ENCODE results near the gene RFT1. TPM values are rescaled to one million over a fixed set of nuclear protein-coding genes. Genes with fewer than 3 reads are reported as not detected.
"Not testable (repeated sequence)": the region's sequence is repeated elsewhere in the genome, so short reads cannot be mapped to it uniquely, and the experiment has no call there.

RFT1 gene
- total RNA-seq, 1 experiment from 2014 or later = 18.0 TPM

GRCh38 chr3:53159156-53160060, 29.2 kb upstream of the RFT1 start:
- Histone ChIP-seq H3K27me3 (replicated peaks) (no peaks in the 10 kb centered on the region), H3K27ac (no peak overlapping the region), H3K4me3 (no peak overlapping the region), H3K9me3 (replicated peaks) (no peaks in the 10 kb centered on the region), H3K4me1 (replicated peaks) (peaks cover 11% of the 10 kb centered on the region), H3K36me3 (peaks cover 4% of the 10 kb centered on the region)
- DNase-seq (ENCODE audit: low read depth in 1 of 2, low spot score in 2 of 2) = no peak

- no peaks in the 10 kb centered on the region for H3K27me3 ChIP-seq (replicated peaks)
- H3K4me3 ChIP-seq = no peak overlapping the region
- H3K36me3 ChIP-seq = peaks cover 4% of the 10 kb centered on the region
- DNase-seq (ENCODE audit: low read depth in 1 of 2, low spot score in 2 of 2) = no peak
- no peaks in the 10 kb centered on the region for H3K9me3 ChIP-seq (replicated peaks)
- H3K27ac ChIP-seq = no peak overlapping the region
- peaks cover 11% of the 10 kb centered on the region for H3K4me1 ChIP-seq (replicated peaks)
Observed at GRCh38 chr3:53158765-53159155, 28.5 kb upstream of the RFT1 start.

- Histone ChIP-seq H3K36me3 (peaks cover 4% of the 10 kb centered on the region), H3K27ac (no peak overlapping the region), H3K27me3 (replicated peaks) (no peaks in the 10 kb centered on the region), H3K4me1 (replicated peaks) (peaks cover 11% of the 10 kb centered on the region), H3K4me3 (no peak overlapping the region), H3K9me3 (replicated peaks) (no peaks in the 10 kb centered on the region)
- DNase-seq (ENCODE audit: low read depth in 1 of 2, low spot score in 2 of 2) = no peak
Observed at GRCh38 chr3:53157974-53158580, 27.8 kb upstream of the RFT1 start.

GRCh38 chr3:53156368-53156834, 26.2 kb upstream of the RFT1 start:
- Histone ChIP-seq H3K27me3 (replicated peaks) (no peaks in the 10 kb centered on the region), H3K4me3 (no peak overlapping the region), H3K27ac (no peak overlapping the region), H3K4me1 (replicated peaks) (peaks cover 6% of the 10 kb centered on the region), H3K9me3 (replicated peaks) (no peaks in the 10 kb centered on the region), H3K36me3 (peaks cover 3% of the 10 kb centered on the region)
- no peak for DNase-seq (ENCODE audit: low read depth in 1 of 2, low spot score in 2 of 2)

- H3K4me3 ChIP-seq = no peak overlapping the region
- no peaks in the 10 kb centered on the region for H3K36me3 ChIP-seq
- peaks cover 6% of the 10 kb centered on the region for H3K4me1 ChIP-seq (replicated peaks)
- H3K9me3 ChIP-seq (replicated peaks) = no peaks in the 10 kb centered on the region
- no peak for DNase-seq (ENCODE audit: low read depth in 1 of 2, low spot score in 2 of 2)
- no peak overlapping the region for H3K27ac ChIP-seq
- no peaks in the 10 kb centered on the region for H3K27me3 ChIP-seq (replicated peaks)
Observed at GRCh38 chr3:53155760-53156159, 25.5 kb upstream of the RFT1 start.

- Histone ChIP-seq H3K4me1 (replicated peaks) (peaks cover under 1% of the 10 kb centered on the region), H3K9me3 (replicated peaks) (no peaks in the 10 kb centered on the region), H3K27ac (no peak overlapping the region), H3K36me3 (no peaks in the 10 kb centered on the region), H3K4me3 (no peak overlapping the region), H3K27me3 (replicated peaks) (no peaks in the 10 kb centered on the region)
- DNase-seq (ENCODE audit: low read depth in 1 of 2, low spot score in 2 of 2) = no peak
Observed at GRCh38 chr3:53154881-53155285, 24.6 kb upstream of the RFT1 start.

- Histone ChIP-seq H3K27me3 (replicated peaks) (no peaks in the 10 kb centered on the region), H3K9me3 (replicated peaks) (no peaks in the 10 kb centered on the region)
- DNase-seq (ENCODE audit: low read depth in 1 of 2, low spot score in 2 of 2) = no peak
Observed at GRCh38 chr3:53153980-53154379, 23.7 kb upstream of the RFT1 start.

GRCh38 chr3:53153264-53153823, 23.1 kb upstream of the RFT1 start:
- no peak overlapping the region for H3K4me3 ChIP-seq
- H3K4me1 ChIP-seq (replicated peaks) = no peaks in the 10 kb centered on the region
- H3K36me3 ChIP-seq = no peaks in the 10 kb centered on the region
- H3K27me3 ChIP-seq (replicated peaks) = no peaks in the 10 kb centered on the region
- no peaks in the 10 kb centered on the region for H3K9me3 ChIP-seq (replicated peaks)
- no peak overlapping the region for H3K27ac ChIP-seq
- DNase-seq (ENCODE audit: low read depth in 1 of 2, low spot score in 2 of 2) = no peak

More at GRCh38 chr3:53153980-53154379, 23.7 kb upstream of the RFT1 start:
- H3K4me1 ChIP-seq (replicated peaks) = no peaks in the 10 kb centered on the region
- no peaks in the 10 kb centered on the region for H3K36me3 ChIP-seq
- no peak overlapping the region for H3K27ac ChIP-seq
- no peak overlapping the region for H3K4me3 ChIP-seq

- Histone ChIP-seq H3K36me3 (no peaks in the 10 kb centered on the region), H3K9me3 (replicated peaks) (no peaks in the 10 kb centered on the region), H3K4me3 (no peak overlapping the region), H3K27ac (no peak overlapping the region), H3K27me3 (replicated peaks) (no peaks in the 10 kb centered on the region), H3K4me1 (replicated peaks) (no peaks in the 10 kb centered on the region)
- no peak for DNase-seq (ENCODE audit: low read depth in 1 of 2, low spot score in 2 of 2)
Observed at GRCh38 chr3:53151870-53152660, 21.8 kb upstream of the RFT1 start.

GRCh38 chr3:53151465-53151864, 21.2 kb upstream of the RFT1 start:
- H3K4me1 ChIP-seq (replicated peaks) = no peaks in the 10 kb centered on the region
- H3K27ac ChIP-seq = no peak overlapping the region
- no peaks in the 10 kb centered on the region for H3K36me3 ChIP-seq
- no peaks in the 10 kb centered on the region for H3K27me3 ChIP-seq (replicated peaks)
- no peaks in the 10 kb centered on the region for H3K9me3 ChIP-seq (replicated peaks)
- H3K4me3 ChIP-seq = no peak overlapping the region
- no peak for DNase-seq (ENCODE audit: low read depth in 1 of 2, low spot score in 2 of 2)

GRCh38 chr3:53151086-53151438, 20.8 kb upstream of the RFT1 start:
- H3K9me3 ChIP-seq (replicated peaks); H3K27ac ChIP-seq; H3K36me3 ChIP-seq; H3K27me3 ChIP-seq (replicated peaks); H3K4me3 ChIP-seq; DNase-seq (ENCODE audit: low read depth in 1 of 2, low spot score in 2 of 2); H3K4me1 ChIP-seq (replicated peaks): not testable (repeated sequence)

GRCh38 chr3:53150247-53151085, 20.2 kb upstream of the RFT1 start:
- H3K27me3 ChIP-seq (replicated peaks) = no peaks in the 10 kb centered on the region
- no peaks in the 10 kb centered on the region for H3K4me1 ChIP-seq (replicated peaks)
- H3K4me3 ChIP-seq = no peak overlapping the region
- DNase-seq (ENCODE audit: low read depth in 1 of 2, low spot score in 2 of 2) = no peak
- no peak overlapping the region for H3K27ac ChIP-seq
- no peaks in the 10 kb centered on the region for H3K36me3 ChIP-seq
- H3K9me3 ChIP-seq (replicated peaks) = no peaks in the 10 kb centered on the region

- no peaks in the 10 kb centered on the region for H3K4me1 ChIP-seq (replicated peaks)
- H3K4me3 ChIP-seq = no peak overlapping the region
- no peak overlapping the region for H3K27ac ChIP-seq
- H3K36me3 ChIP-seq = no peaks in the 10 kb centered on the region
- no peak for DNase-seq (ENCODE audit: low read depth in 1 of 2, low spot score in 2 of 2)
- H3K27me3 ChIP-seq (replicated peaks) = no peaks in the 10 kb centered on the region
- no peaks in the 10 kb centered on the region for H3K9me3 ChIP-seq (replicated peaks)
Observed at GRCh38 chr3:53149699-53150098, 19.5 kb upstream of the RFT1 start.

Data from SJSA1 (cell line).